Tibial artery (tissue), 4 donors: ENCODE data around the gene PRAF2.

Source experiments
- DNase-seq, 2 donors: peaks; one replicate each; pipeline ENCODE4 v3.0.0-alpha.2; 2019
- H3K27ac ChIP-seq, 2 donors: fragments of 200-600 bp; sonication (generic) in 1 of 2; 1 replicate in 1 of 2; 2 replicates in 1 of 2; pipeline ENCODE4 v1.5.1; 2018 to 2019; ENCODE audit warnings: mild to moderate bottlenecking in 1 of 2
- H3K27me3 ChIP-seq, 2 donors: fragments of 200-600 bp; sonication (generic) in 1 of 2; one replicate each; pipeline versions ENCODE4 v1.5.1 to v1.6.0; 2016 to 2019
- H3K36me3 ChIP-seq, 3 donors: fragments of 200-600 bp; sonication (generic) in 2 of 3; one replicate each; pipeline ENCODE4 v1.5.1; 2016 to 2019; ENCODE audit warnings: mild to moderate bottlenecking in 2 of 3
- H3K4me1 ChIP-seq, 4 donors: fragments of 200-600 bp; sonication (generic) in 2 of 4; 1 replicate in 3 of 4; 2 replicates in 1 of 4; pipeline ENCODE4 v1.5.1; 2016 to 2019
- H3K4me3 ChIP-seq, 2 donors: fragments of 200-600 bp; sonication (generic) in 1 of 2; 1 replicate in 1 of 2; 2 replicates in 1 of 2; pipeline ENCODE4 v1.5.1; 2018 to 2019; ENCODE audit warnings: mild to moderate bottlenecking in 2 of 2
- H3K9me3 ChIP-seq, 3 donors: fragments of 200-600 bp; sonication (generic) in 1 of 3; one replicate each; pipeline ENCODE4 v1.5.1; 2016 to 2019
- intact Hi-C: fragments of 100-400 bp; cut with DNase I; formaldehyde crosslinking; loops from one replicate; pipeline ENCODE4 v1.15.0; 2023; ENCODE audit warnings: low total_unique reads
- TF ChIP-seq, protein P1 (sequence below), 2 experiments: fragments of 200-600 bp in 1 of 2; fragments of 450-650 bp in 1 of 2; IDR thresholded peaks; one replicate each; pipeline ENCODE4 v1.5.1; 2017 to 2019; ENCODE audit warnings: antibody characterized with exemption in 2 of 2, mild to moderate bottlenecking in 1 of 2, moderate library complexity in 1 of 2

Gene PRAF2

DNA sequence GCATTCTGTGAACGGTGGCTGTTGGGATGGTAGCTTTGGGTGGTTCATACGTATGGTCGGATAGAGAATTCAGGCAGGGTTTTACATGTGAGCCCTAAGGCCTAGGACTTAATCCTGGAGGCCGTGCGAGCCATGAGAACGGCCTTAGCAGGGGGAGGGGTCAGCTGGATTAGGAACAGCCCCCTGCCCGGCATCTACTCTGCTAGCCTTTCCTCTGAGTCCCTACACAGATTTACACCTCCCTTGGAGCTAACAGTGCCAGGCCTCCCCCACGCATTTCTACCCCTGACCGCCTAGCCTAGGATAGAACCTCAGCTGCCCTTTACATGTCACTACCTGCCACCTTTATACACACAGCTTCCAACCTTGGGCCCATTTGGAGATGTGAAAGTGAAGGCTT, 7.1 kb downstream of the PRAF2 start:
- Histone ChIP-seq H3K4me1 (no peaks in the 10 kb centered on the region), H3K9me3 (no peaks in the 10 kb centered on the region), H3K4me3 (no peak overlapping the region), H3K27ac (no peak overlapping the region), H3K27me3 (no peaks in the 10 kb centered on the region), H3K36me3 (peaks cover 0 to 43% (median 0%) of the 10 kb centered on the region in 3 donors)
- TF ChIP-seq, protein P1, sequence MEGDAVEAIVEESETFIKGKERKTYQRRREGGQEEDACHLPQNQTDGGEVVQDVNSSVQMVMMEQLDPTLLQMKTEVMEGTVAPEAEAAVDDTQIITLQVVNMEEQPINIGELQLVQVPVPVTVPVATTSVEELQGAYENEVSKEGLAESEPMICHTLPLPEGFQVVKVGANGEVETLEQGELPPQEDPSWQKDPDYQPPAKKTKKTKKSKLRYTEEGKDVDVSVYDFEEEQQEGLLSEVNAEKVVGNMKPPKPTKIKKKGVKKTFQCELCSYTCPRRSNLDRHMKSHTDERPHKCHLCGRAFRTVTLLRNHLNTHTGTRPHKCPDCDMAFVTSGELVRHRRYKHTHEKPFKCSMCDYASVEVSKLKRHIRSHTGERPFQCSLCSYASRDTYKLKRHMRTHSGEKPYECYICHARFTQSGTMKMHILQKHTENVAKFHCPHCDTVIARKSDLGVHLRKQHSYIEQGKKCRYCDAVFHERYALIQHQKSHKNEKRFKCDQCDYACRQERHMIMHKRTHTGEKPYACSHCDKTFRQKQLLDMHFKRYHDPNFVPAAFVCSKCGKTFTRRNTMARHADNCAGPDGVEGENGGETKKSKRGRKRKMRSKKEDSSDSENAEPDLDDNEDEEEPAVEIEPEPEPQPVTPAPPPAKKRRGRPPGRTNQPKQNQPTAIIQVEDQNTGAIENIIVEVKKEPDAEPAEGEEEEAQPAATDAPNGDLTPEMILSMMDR (IDR thresholded peaks at IDR 0.05) = no peak
- DNase-seq = no peak
- intact Hi-C loops = no loop called here

GRCh38 chrX:49066278-49066677, 7.5 kb downstream of the PRAF2 start:
- intact Hi-C loops = no loop called here
- no peaks in the 10 kb centered on the region for H3K9me3 ChIP-seq
- H3K36me3 ChIP-seq = peaks cover 0 to 43% (median 0%) of the 10 kb centered on the region in 3 donors
- H3K4me1 ChIP-seq = no peaks in the 10 kb centered on the region
- TF ChIP-seq, protein P1 (IDR thresholded peaks at IDR 0.05) = no peak
- H3K27ac ChIP-seq = no peak overlapping the region
- no peak overlapping the region for H3K4me3 ChIP-seq
- H3K27me3 ChIP-seq = no peaks in the 10 kb centered on the region
- DNase-seq = no peak

DNA sequence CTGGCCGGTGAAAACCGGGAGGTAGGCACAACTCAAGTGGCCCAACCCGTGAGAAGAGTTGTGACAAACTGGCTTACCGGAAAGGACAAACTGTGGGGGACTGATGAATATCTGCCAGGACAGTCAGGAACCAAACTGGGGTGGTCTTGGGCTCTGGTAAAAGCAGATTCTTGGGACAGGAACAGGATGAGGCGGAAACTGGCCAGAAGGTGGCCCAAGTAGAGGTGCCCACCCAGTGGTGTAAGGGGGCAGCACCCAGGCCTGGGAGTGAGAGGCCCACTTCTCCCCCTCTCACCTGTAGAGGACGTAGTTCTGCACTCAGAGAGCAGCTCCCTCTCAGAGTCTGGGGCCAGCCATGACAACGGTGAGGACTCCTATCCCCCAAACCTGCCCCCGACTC, 9.1 kb downstream of the PRAF2 start:
- Histone ChIP-seq H3K27me3 (no peaks in the 10 kb centered on the region), H3K36me3 (peaks cover 0 to 43% (median 0%) of the 10 kb centered on the region in 3 donors), H3K4me3 (no peak overlapping the region), H3K4me1 (no peaks in the 10 kb centered on the region), H3K9me3 (no peaks in the 10 kb centered on the region), H3K27ac (no peak overlapping the region)
- no peak for DNase-seq
- TF ChIP-seq, protein P1 (IDR thresholded peaks at IDR 0.05) = no peak
- intact Hi-C loops = no loop called here

DNA sequence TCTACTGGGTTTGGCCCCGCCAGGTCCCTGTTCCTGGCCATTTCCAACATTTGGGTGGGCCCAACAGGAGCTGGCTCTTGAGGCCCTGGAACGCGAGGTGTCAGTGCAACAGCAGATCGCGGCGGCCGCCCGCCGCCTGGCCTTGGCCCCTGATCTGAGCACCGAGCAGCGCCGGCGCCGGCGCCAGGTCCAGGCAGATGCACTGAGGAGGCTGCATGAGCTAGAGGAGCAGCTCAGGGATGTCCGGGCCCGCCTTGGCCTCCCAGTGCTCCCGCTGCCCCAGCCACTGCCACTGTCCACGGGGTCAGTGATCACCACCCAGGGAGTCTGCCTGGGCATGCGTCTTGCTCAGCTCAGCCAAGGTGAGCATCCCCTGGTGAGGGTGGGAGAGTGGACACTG, 9.5 kb downstream of the PRAF2 start:
- H3K4me3 ChIP-seq = no peak overlapping the region
- H3K4me1 ChIP-seq = no peaks in the 10 kb centered on the region
- no peak for DNase-seq
- H3K9me3 ChIP-seq = no peaks in the 10 kb centered on the region
- no peaks in the 10 kb centered on the region for H3K27me3 ChIP-seq
- TF ChIP-seq, protein P1 (IDR thresholded peaks at IDR 0.05) = no peak
- intact Hi-C loops = no loop called here
- no peak overlapping the region for H3K27ac ChIP-seq
- H3K36me3 ChIP-seq = peaks cover 0 to 43% (median 0%) of the 10 kb centered on the region in 3 donors

DNA sequence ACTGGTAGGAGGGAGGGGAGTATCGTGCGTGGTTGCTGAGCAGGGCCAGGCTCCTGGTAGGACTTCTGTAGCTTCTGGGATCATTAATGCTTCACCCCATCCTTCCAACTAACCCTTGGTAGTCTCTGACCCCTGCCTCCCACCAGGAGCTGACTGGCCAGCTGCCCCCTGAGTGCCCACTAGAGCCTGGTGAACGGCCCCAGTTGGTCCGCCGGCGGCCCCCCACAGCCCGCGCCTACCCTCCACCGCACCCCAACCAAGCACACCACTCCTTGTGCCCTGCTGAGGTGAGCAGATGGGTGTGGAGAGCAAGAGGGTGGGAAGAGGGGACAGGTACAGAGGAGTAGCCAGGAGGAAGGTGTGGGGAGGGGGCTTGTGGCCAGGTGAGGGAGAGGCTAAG, 10.1 kb downstream of the PRAF2 start:
- TF ChIP-seq, protein P1 (IDR thresholded peaks at IDR 0.05) = no peak
- intact Hi-C loops = no loop called here
- H3K27me3 ChIP-seq = no peaks in the 10 kb centered on the region

GRCh38 chrX:49061916-49062315, 11.9 kb downstream of the PRAF2 start:
- intact Hi-C loops = no loop called here

More for the DNA sequence above, 10.1 kb downstream of the PRAF2 start:
- Histone ChIP-seq H3K27ac (no peak overlapping the region), H3K4me1 (no peaks in the 10 kb centered on the region), H3K36me3 (peaks cover 0 to 43% (median 0%) of the 10 kb centered on the region in 3 donors), H3K4me3 (no peak overlapping the region), H3K9me3 (no peaks in the 10 kb centered on the region)
- no peak for DNase-seq

More at GRCh38 chrX:49061916-49062315, 11.9 kb downstream of the PRAF2 start:
- Histone ChIP-seq H3K36me3 (peaks cover 0 to 36% (median 0%) of the 10 kb centered on the region in 3 donors), H3K27ac (no peak overlapping the region), H3K4me1 (peaks cover 0 to 7% (median 0%) of the 10 kb centered on the region in 4 donors), H3K9me3 (no peaks in the 10 kb centered on the region), H3K27me3 (no peaks in the 10 kb centered on the region), H3K4me3 (no peak overlapping the region)
- TF ChIP-seq, protein P1 (IDR thresholded peaks at IDR 0.05) = no peak
- no peak for DNase-seq
